ENCODE measurements around the gene NDUFB8. TPM values are rescaled to one million over a fixed set of nuclear protein-coding genes. Genes with fewer than 3 reads are reported as not detected.

Gene NDUFB8
- total RNA-seq, 1 donor from 2014 or later = 124 TPM

- TF ChIP-seq EZH2phosphoT487 (IDR thresholded peaks at IDR 0.05) = no peak
- H3K36me3 ChIP-seq = no peaks in the 10 kb centered on the region
- H3K9me3 Mint-ChIP-seq = no peaks in the 10 kb centered on the region
- no peak for DNase-seq (ENCODE audit: low spot score)
- H3K27me3 Mint-ChIP-seq (ENCODE audit: insufficient read depth, low read depth) = peaks cover 23% of the 10 kb centered on the region
- H3K9ac ChIP-seq = no peak overlapping the region
- H3K4me2 ChIP-seq = peak overlapping the region; percentile 83
- peaks cover 14% of the 10 kb centered on the region for H4K20me1 ChIP-seq (ENCODE audit: low read depth)
- no peaks in the 10 kb centered on the region for H3K9me3 ChIP-seq (ENCODE audit: low read depth)
- peaks cover 23% of the 10 kb centered on the region for H3K36me3 Mint-ChIP-seq
- H3F3A ChIP-seq (ENCODE audit: low read depth) = peaks cover 55% of the 10 kb centered on the region
- H3K27ac ChIP-seq = no peak overlapping the region
- peak overlapping the region; percentile 81 for H3K4me3 Mint-ChIP-seq
- no peak overlapping the region for H3K4me3 ChIP-seq
- H2AFZ ChIP-seq (replicated peaks) = no peak overlapping the region
- peaks cover 52% of the 10 kb centered on the region for H3K4me1 ChIP-seq
- H3K79me2 ChIP-seq (ENCODE audit: low read depth) = peaks cover 4% of the 10 kb centered on the region
- H3K27me3 ChIP-seq = peaks cover 83% of the 10 kb centered on the region
- H3K27ac Mint-ChIP-seq = peak overlapping the region; percentile 99
- peaks cover 64% of the 10 kb centered on the region for H3K4me1 Mint-ChIP-seq
These were observed 45.6 kb downstream of the NDUFB8 start for GRCh38 chr10:100483876-100484666.

GRCh38 chr10:100482834-100483185, 46.9 kb downstream of the NDUFB8 start:
- H3F3A ChIP-seq (ENCODE audit: low read depth) = peaks cover 53% of the 10 kb centered on the region
- TF ChIP-seq EZH2phosphoT487 (IDR thresholded peaks at IDR 0.05) = no peak
- no peak for TF ChIP-seq EZH2 (IDR thresholded peaks at IDR 0.05)
- TF ChIP-seq CTCF (IDR thresholded peaks at IDR 0.05) = no peak
- no peak for DNase-seq (ENCODE audit: low spot score)
- Mint-ChIP-seq H3K9me3 (no peaks in the 10 kb centered on the region), H3K4me1 (peaks cover 60% of the 10 kb centered on the region), H3K27ac (peak overlapping the region; percentile 23), H3K36me3 (peaks cover 21% of the 10 kb centered on the region), H3K27me3 (ENCODE audit: insufficient read depth, low read depth) (peaks cover 21% of the 10 kb centered on the region), H3K4me3 (peak overlapping the region; percentile 81)
- no peaks in the 10 kb centered on the region for H3K9me3 ChIP-seq (ENCODE audit: low read depth)
- H3K79me2 ChIP-seq (ENCODE audit: low read depth) = peaks cover 4% of the 10 kb centered on the region
- H3K27me3 ChIP-seq = peaks cover 83% of the 10 kb centered on the region
- H3K4me3 ChIP-seq = peak overlapping the region; percentile 50
- peaks cover 50% of the 10 kb centered on the region for H3K4me1 ChIP-seq
- no peak overlapping the region for H2AFZ ChIP-seq (replicated peaks)
- H4K20me1 ChIP-seq (ENCODE audit: low read depth) = peaks cover 14% of the 10 kb centered on the region
- peak overlapping the region; percentile 83 for H3K4me2 ChIP-seq
- no peaks in the 10 kb centered on the region for H3K36me3 ChIP-seq
- no peak overlapping the region for H3K27ac ChIP-seq
- no peak overlapping the region for H3K9ac ChIP-seq

GRCh38 chr10:100482181-100482833, 47.4 kb downstream of the NDUFB8 start:
- no peak overlapping the region for H3K27ac ChIP-seq
- H3K4me1 ChIP-seq = peaks cover 45% of the 10 kb centered on the region
- TF ChIP-seq EZH2 (IDR thresholded peaks at IDR 0.05) = peak; percentile 52
- TF ChIP-seq CTCF (IDR thresholded peaks at IDR 0.05) = peak; percentile 97
- peak; percentile 57 for TF ChIP-seq EZH2phosphoT487 (IDR thresholded peaks at IDR 0.05)
- H3K4me2 ChIP-seq = peak overlapping the region; percentile 83
- H3K79me2 ChIP-seq (ENCODE audit: low read depth) = peaks cover 4% of the 10 kb centered on the region
- Mint-ChIP-seq H3K4me3 (peak overlapping the region; percentile 81), H3K27ac (no peak overlapping the region), H3K27me3 (ENCODE audit: insufficient read depth, low read depth) (peaks cover 20% of the 10 kb centered on the region), H3K36me3 (peaks cover 19% of the 10 kb centered on the region), H3K9me3 (no peaks in the 10 kb centered on the region), H3K4me1 (peaks cover 58% of the 10 kb centered on the region)
- no peak overlapping the region for H3K9ac ChIP-seq
- peak; percentile 89 for DNase-seq (ENCODE audit: low spot score)
- no peaks in the 10 kb centered on the region for H3K36me3 ChIP-seq
- H3K9me3 ChIP-seq (ENCODE audit: low read depth) = no peaks in the 10 kb centered on the region
- H2AFZ ChIP-seq (replicated peaks) = peak overlapping the region; percentile 15
- peaks cover 83% of the 10 kb centered on the region for H3K27me3 ChIP-seq
- peak overlapping the region; percentile 50 for H3K4me3 ChIP-seq
- peaks cover 48% of the 10 kb centered on the region for H3F3A ChIP-seq (ENCODE audit: low read depth)
- peaks cover 14% of the 10 kb centered on the region for H4K20me1 ChIP-seq (ENCODE audit: low read depth)
